ENCODE results near the gene TMPRSS6.

TMPRSS6 gene

GRCh38 chr22:37067428-37067827 is 42.1 kb downstream of the TMPRSS6 start:
- no peaks in the 10 kb centered on the region for H3K9me2 ChIP-seq (replicated peaks; ENCODE audit: control insufficient read depth, low read length)
- H3K4me1 ChIP-seq (ENCODE audit: control insufficient read depth, low read length) = no peaks in the 10 kb centered on the region
- H3K27me3 ChIP-seq (ENCODE audit: control insufficient read depth, low read length) = no peaks in the 10 kb centered on the region
- no peaks in the 10 kb centered on the region for H3F3A ChIP-seq (ENCODE audit: control insufficient read depth, insufficient read depth)
- no peak overlapping the region for H3K4me2 ChIP-seq (ENCODE audit: low read length)
- H3K27ac ChIP-seq (ENCODE audit: low read depth, low read length) = no peak overlapping the region
- H3K9me3 ChIP-seq (ENCODE audit: control insufficient read depth, insufficient read depth, low read length) = no peaks in the 10 kb centered on the region
- no peaks in the 10 kb centered on the region for H4K20me1 ChIP-seq (ENCODE audit: control insufficient read depth, insufficient read depth, low read depth, low read length)
- no peaks in the 10 kb centered on the region for H3K79me2 ChIP-seq (ENCODE audit: control insufficient read depth, low read length)
- no peak overlapping the region for H3K4me3 ChIP-seq (ENCODE audit: low read length)
- TF ChIP-seq CTCF (IDR thresholded peaks at IDR 0.05; ENCODE audit: low read depth, low read length, poor library complexity, severe bottlenecking) (no peak), EZH2phosphoT487 (IDR thresholded peaks at IDR 0.05; ENCODE audit: borderline replicate concordance, low read length) (no peak)
- no peaks in the 10 kb centered on the region for H3K36me3 ChIP-seq (ENCODE audit: control insufficient read depth, low read length)

- Histone ChIP-seq H3K79me2 (ENCODE audit: control insufficient read depth, low read length) (no peaks in the 10 kb centered on the region), H3K4me2 (ENCODE audit: low read length) (no peak overlapping the region), H3K4me1 (ENCODE audit: control insufficient read depth, low read length) (no peaks in the 10 kb centered on the region), H4K20me1 (ENCODE audit: control insufficient read depth, insufficient read depth, low read depth, low read length) (no peaks in the 10 kb centered on the region), H3F3A (ENCODE audit: control insufficient read depth, insufficient read depth) (no peaks in the 10 kb centered on the region), H3K27ac (ENCODE audit: low read depth, low read length) (no peak overlapping the region), H3K9me2 (replicated peaks; ENCODE audit: control insufficient read depth, low read length) (no peaks in the 10 kb centered on the region), H3K4me3 (ENCODE audit: low read length) (no peak overlapping the region), H3K36me3 (ENCODE audit: control insufficient read depth, low read length) (no peaks in the 10 kb centered on the region), H3K9me3 (ENCODE audit: control insufficient read depth, insufficient read depth, low read length) (no peaks in the 10 kb centered on the region), H3K27me3 (ENCODE audit: control insufficient read depth, low read length) (no peaks in the 10 kb centered on the region)
- no peak for TF ChIP-seq CTCF (IDR thresholded peaks at IDR 0.05; ENCODE audit: low read depth, low read length, poor library complexity, severe bottlenecking)
- no peak for TF ChIP-seq EZH2phosphoT487 (IDR thresholded peaks at IDR 0.05; ENCODE audit: borderline replicate concordance, low read length)
Measured at GRCh38 chr22:37065961-37066360, 43.6 kb downstream of the TMPRSS6 start.

GRCh38 chr22:37065180-37065579 is 44.3 kb downstream of the TMPRSS6 start:
- no peaks in the 10 kb centered on the region for H3K79me2 ChIP-seq (ENCODE audit: control insufficient read depth, low read length)
- H3K4me2 ChIP-seq (ENCODE audit: low read length) = no peak overlapping the region
- no peaks in the 10 kb centered on the region for H4K20me1 ChIP-seq (ENCODE audit: control insufficient read depth, insufficient read depth, low read depth, low read length)
- no peak overlapping the region for H3K27ac ChIP-seq (ENCODE audit: low read depth, low read length)
- H3K4me3 ChIP-seq (ENCODE audit: low read length) = no peak overlapping the region
- no peaks in the 10 kb centered on the region for H3K4me1 ChIP-seq (ENCODE audit: control insufficient read depth, low read length)
- H3K9me3 ChIP-seq (ENCODE audit: control insufficient read depth, insufficient read depth, low read length) = no peaks in the 10 kb centered on the region
- no peaks in the 10 kb centered on the region for H3K36me3 ChIP-seq (ENCODE audit: control insufficient read depth, low read length)
- no peaks in the 10 kb centered on the region for H3K9me2 ChIP-seq (replicated peaks; ENCODE audit: control insufficient read depth, low read length)
- no peaks in the 10 kb centered on the region for H3K27me3 ChIP-seq (ENCODE audit: control insufficient read depth, low read length)
- TF ChIP-seq CTCF (IDR thresholded peaks at IDR 0.05; ENCODE audit: low read depth, low read length, poor library complexity, severe bottlenecking) (no peak), EZH2phosphoT487 (IDR thresholded peaks at IDR 0.05; ENCODE audit: borderline replicate concordance, low read length) (no peak)
- no peaks in the 10 kb centered on the region for H3F3A ChIP-seq (ENCODE audit: control insufficient read depth, insufficient read depth)

- no peaks in the 10 kb centered on the region for H3K27me3 ChIP-seq (ENCODE audit: control insufficient read depth, low read length)
- H3K4me2 ChIP-seq (ENCODE audit: low read length) = no peak overlapping the region
- no peaks in the 10 kb centered on the region for H4K20me1 ChIP-seq (ENCODE audit: control insufficient read depth, insufficient read depth, low read depth, low read length)
- H3K9me2 ChIP-seq (replicated peaks; ENCODE audit: control insufficient read depth, low read length) = no peaks in the 10 kb centered on the region
- no peaks in the 10 kb centered on the region for H3K4me1 ChIP-seq (ENCODE audit: control insufficient read depth, low read length)
- no peaks in the 10 kb centered on the region for H3F3A ChIP-seq (ENCODE audit: control insufficient read depth, insufficient read depth)
- no peak overlapping the region for H3K27ac ChIP-seq (ENCODE audit: low read depth, low read length)
- no peaks in the 10 kb centered on the region for H3K79me2 ChIP-seq (ENCODE audit: control insufficient read depth, low read length)
- TF ChIP-seq EZH2phosphoT487 (IDR thresholded peaks at IDR 0.05; ENCODE audit: borderline replicate concordance, low read length) (no peak), CTCF (IDR thresholded peaks at IDR 0.05; ENCODE audit: low read depth, low read length, poor library complexity, severe bottlenecking) (no peak)
- no peaks in the 10 kb centered on the region for H3K9me3 ChIP-seq (ENCODE audit: control insufficient read depth, insufficient read depth, low read length)
- no peak overlapping the region for H3K4me3 ChIP-seq (ENCODE audit: low read length)
- H3K36me3 ChIP-seq (ENCODE audit: control insufficient read depth, low read length) = no peaks in the 10 kb centered on the region
Measured at GRCh38 chr22:37064553-37064952, 45.0 kb downstream of the TMPRSS6 start.

Measured in DOHH2 (cell line).